Chondrocyte (in vitro differentiated cells): ENCODE data around the gene RAB11FIP4. TPM values are rescaled to one million over a fixed set of nuclear protein-coding genes. Genes with fewer than 3 reads are reported as not detected.

Source experiments
- DNase-seq: peaks from one replicate; pipeline ENCODE4 v3.0.0; 2021; ENCODE audit warnings: mixed read lengths, low spot score
- H3K27ac Mint-ChIP-seq: one replicate; pipeline ENCODE4 v1.8.0; 2021; ENCODE audit warnings: mild to moderate bottlenecking, moderate library complexity, mixed read lengths; ENCODE audit not compliant: unreplicated experiment
- H3K27me3 Mint-ChIP-seq: 2 replicates; pipeline ENCODE4 v1.8.0; 2021; ENCODE audit warnings: low read depth, mixed read lengths
- H3K36me3 Mint-ChIP-seq: 2 replicates; pipeline ENCODE4 v1.8.0; 2021; ENCODE audit warnings: low read depth, mixed read lengths
- H3K4me1 Mint-ChIP-seq: 2 replicates; pipeline ENCODE4 v1.8.0; 2021; ENCODE audit warnings: low read depth, mild to moderate bottlenecking, mixed read lengths
- H3K4me3 Mint-ChIP-seq: one replicate; pipeline ENCODE4 v1.8.0; 2021; ENCODE audit warnings: mild to moderate bottlenecking, moderate library complexity, mixed read lengths; ENCODE audit not compliant: unreplicated experiment
- H3K9me3 Mint-ChIP-seq: 2 replicates; pipeline ENCODE4 v1.8.0; 2021; ENCODE audit warnings: low read depth, mixed read lengths
- CTCF ChIP-seq: fragments of 200-600 bp; sonication (generic); IDR thresholded peaks from 2 replicates; pipeline ENCODE4 v1.5.0; 2021; ENCODE audit warnings: antibody characterized with exemption, mild to moderate bottlenecking, moderate library complexity
- total RNA-seq: library from RNA; stranded (reverse); gene quantifications from 3 replicates; pipeline ENCODE4 v1.2.1, GENCODE V29; 2021

The RAB11FIP4 gene
- total RNA-seq, 1 donor from 2014 or later = 0.30 TPM

DNA sequence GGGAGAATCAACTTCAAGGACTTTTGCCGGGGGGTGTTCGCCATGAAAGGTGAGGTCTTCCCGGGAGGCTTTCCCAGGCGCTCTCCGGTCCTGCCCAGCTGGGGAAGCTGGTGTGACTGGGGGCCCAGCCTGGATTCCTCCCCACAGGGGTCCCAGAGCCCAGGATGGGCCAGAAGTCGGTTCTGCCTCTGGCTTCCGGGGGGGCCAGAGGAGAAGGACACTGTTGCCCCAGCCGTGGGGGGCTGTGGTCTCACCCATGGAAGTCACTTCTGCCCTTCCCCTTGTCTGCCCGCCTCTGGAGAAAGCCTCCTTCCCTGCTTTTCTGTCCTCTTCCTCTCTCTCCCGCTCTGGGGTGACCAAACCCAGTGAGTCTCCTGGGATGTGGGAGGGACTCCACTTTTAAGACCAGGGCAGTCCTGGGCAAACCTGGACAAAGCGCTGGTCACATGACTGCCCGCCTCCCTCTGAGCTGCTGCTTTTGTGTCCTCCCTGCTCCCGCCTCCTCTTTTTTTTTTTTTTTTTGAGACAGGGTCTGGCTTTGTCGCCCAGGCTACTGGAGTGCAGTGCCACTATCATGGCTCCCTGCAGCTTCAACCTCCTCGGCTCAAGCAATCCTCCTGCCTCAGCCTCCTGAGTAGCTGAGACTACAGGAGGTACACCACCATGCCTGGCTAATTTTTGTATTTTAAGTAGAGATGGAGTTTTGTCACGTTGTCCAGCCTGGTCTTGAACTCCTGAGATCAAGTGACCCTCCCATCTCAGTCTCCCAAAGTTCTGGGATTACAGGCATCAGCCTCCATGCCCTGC lies 40.6 kb downstream of the RAB11FIP4 start:
- H3K9me3 Mint-ChIP-seq = peaks cover 3% of the 10 kb centered on the region
- no peak for TF ChIP-seq CTCF
- H3K27me3 Mint-ChIP-seq = peaks cover 42% of the 10 kb centered on the region
- H3K27ac Mint-ChIP-seq = no peak overlapping the region
- no peak overlapping the region for H3K4me3 Mint-ChIP-seq
- no peaks in the 10 kb centered on the region for H3K4me1 Mint-ChIP-seq
- peak; percentile 64 for DNase-seq
- no peaks in the 10 kb centered on the region for H3K36me3 Mint-ChIP-seq

- Mint-ChIP-seq H3K36me3 (no peaks in the 10 kb centered on the region), H3K27ac (no peak overlapping the region), H3K9me3 (peaks cover 3% of the 10 kb centered on the region), H3K4me3 (no peak overlapping the region), H3K27me3 (peaks cover 43% of the 10 kb centered on the region), H3K4me1 (peaks cover 3% of the 10 kb centered on the region)
- no peak for TF ChIP-seq CTCF
- no peak for DNase-seq
These were observed 41.8 kb downstream of the RAB11FIP4 start for GRCh38 chr17:31433091-31433790.

DNA sequence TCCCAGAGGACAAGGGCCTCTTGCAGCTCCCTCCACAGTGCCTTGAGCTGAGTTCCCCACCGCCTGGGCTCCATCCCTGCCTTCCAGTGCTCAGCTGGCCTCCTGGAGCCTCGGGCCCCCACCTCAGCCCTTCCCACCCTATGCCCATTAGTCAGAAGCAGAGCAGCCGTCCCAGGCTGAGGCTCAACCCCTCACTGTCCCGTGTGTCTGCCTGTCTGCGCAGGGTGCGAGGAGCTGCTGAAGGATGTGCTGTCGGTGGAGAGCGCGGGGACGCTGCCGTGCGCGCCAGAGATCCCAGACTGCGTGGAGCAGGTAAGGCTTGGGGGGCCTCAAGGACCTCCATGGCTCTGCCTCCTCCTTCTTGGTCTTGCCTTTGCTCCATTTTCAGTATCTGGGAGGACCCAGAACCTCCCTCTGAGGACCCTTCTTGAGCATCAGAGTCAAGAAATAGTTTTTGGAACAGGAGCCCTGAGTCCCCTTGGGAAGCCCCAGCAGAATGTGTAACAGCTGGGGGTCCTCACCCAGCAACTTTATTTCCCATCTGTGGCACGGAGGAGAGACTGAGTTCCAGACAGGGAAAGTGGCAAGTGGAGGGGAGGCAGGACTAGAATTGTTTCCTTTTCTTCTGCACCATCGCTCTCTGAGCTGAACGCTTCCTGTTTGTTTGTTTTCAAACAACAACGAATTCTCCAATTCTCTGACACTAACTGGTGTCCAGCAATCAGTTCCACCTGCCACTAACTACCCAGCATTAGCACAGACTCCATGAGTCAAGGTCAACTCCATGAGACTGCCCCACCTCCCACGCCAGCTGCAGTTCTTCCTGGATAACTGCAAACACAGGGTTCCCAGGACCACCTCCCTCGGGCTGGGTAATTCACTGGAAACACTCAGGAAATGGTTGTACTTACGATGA lies 42.6 kb downstream of the RAB11FIP4 start:
- no peak for TF ChIP-seq CTCF
- peaks cover 3% of the 10 kb centered on the region for H3K9me3 Mint-ChIP-seq
- H3K4me3 Mint-ChIP-seq = no peak overlapping the region
- peaks cover 45% of the 10 kb centered on the region for H3K27me3 Mint-ChIP-seq
- no peaks in the 10 kb centered on the region for H3K36me3 Mint-ChIP-seq
- no peak overlapping the region for H3K27ac Mint-ChIP-seq
- DNase-seq = no peak
- peaks cover 3% of the 10 kb centered on the region for H3K4me1 Mint-ChIP-seq

DNA sequence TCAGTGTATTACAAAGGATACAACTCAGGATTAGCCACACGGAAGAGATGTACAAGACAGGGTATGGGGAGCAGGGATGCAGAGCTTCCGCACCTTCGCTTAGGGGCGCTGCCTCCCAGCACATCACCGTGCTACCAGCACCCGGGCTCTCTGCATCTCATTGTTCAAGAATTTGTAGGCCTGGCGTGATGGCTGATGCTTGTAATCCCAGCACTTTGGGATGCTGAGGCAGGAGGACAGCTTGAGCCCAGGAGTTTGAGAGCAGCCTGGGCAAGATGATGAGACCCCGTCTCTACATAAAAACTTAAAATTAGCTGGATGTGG lies 43.2 kb downstream of the RAB11FIP4 start:
- Mint-ChIP-seq H3K4me1 (peaks cover 3% of the 10 kb centered on the region), H3K36me3 (no peaks in the 10 kb centered on the region), H3K4me3 (no peak overlapping the region), H3K27me3 (peaks cover 48% of the 10 kb centered on the region), H3K27ac (no peak overlapping the region), H3K9me3 (peaks cover 3% of the 10 kb centered on the region)
- DNase-seq = no peak
- no peak for TF ChIP-seq CTCF

GRCh38 chr17:31435581-31435980 lies 44.1 kb downstream of the RAB11FIP4 start:
- Mint-ChIP-seq H3K4me3 (no peak overlapping the region), H3K27me3 (peaks cover 44% of the 10 kb centered on the region), H3K9me3 (no peaks in the 10 kb centered on the region), H3K36me3 (no peaks in the 10 kb centered on the region), H3K27ac (no peak overlapping the region), H3K4me1 (peaks cover 3% of the 10 kb centered on the region)
- no peak for TF ChIP-seq CTCF
- DNase-seq = no peak
